Measurements from ENCODE around the gene CEP72. TPM values are rescaled to one million over a fixed set of nuclear protein-coding genes. Genes with fewer than 3 reads are reported as not detected.
"Not testable (repeated sequence)": the region's sequence is repeated elsewhere in the genome, so short reads cannot be mapped to it uniquely, and the experiment has no call there.

CEP72 gene
- total and polyA plus RNA-seq, 10 of the 15 experiments (the other 5 are each of a cell fraction or from before 2014, with no cell fraction given), result 0.35 to 13.5 (median 8.3) TPM

DNA sequence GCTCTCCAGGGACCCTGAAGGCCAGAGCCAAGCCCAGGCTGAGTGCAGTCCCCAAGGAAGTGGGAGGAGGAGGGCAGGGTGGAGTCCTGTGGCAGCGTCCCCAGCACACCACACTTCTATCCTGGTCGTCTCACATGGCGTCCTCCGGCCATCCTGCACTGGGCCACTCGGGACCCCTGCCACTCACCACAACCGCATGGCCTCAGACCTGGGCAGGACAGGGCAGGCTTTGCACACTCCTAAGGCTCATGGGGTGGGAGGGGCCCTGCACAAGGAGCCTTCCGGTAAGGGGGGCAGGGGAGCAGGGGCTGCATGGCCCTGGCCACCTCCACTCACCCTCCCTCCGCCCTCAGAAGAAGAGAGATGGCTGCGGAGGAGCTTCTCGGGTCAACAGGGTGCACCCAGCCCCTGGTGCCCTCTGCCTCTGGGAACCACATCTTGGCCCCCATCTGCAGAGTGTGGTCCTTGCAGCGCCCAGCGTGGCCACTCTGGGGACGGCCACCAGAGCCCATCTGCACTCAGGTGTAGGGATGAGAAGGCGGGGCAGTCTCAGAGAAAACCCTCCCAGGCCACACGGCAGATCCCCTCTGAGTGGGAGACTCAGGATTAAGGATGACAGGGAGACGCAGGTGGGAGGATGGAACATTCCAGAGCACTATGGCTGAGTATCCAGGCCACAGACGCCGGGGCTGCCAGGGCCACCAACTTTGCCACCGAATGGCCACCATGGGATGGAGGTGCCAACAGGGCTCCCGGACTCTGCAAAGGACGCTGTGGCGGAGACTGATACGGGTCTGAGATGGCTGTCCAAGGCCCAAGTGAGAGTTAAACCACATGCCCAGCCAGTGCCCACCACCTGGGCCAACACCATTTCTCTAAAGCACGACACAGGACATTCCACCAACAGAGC, 73.4 kb downstream of the CEP72 start:
- WGBS (ENCODE audit: insufficient coverage, insufficient replicate concordance, low lambda C conversion rate, missing lambda C conversion rate), result 41% methylated on average over 24 of the region's 24 CpGs
- RAD21 ChIA-PET (ENCODE audit: unreplicated experiment), result no interaction called here

DNA sequence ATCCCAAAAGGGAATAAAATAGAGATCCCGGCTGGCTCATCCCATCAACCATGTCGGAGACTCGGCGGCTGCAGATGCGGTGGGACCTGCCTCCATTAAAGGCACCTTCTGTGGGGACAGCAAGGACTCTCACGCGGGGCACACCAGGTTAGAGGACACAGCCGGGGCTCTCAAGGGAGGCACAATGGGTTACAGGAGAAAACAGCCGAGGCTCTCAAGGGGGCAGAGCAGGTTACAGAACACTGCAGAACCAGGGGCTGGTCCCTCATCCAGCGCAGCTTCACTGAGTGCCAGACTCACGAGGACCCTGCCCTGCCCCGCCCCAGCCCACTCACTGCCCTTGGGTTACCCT, 74.0 kb downstream of the CEP72 start:
- SMC1A ChIA-PET (ENCODE audit: uncharacterized antibody, unreplicated experiment); H3K27me3 ChIP-seq (replicated peaks in 1 of 2; ENCODE audit: control insufficient read depth in 2 of 2, insufficient read depth in 2 of 2, low read length in 1 of 2); H3K4me3 ChIP-seq; H3K4me2 ChIP-seq (ENCODE audit: control insufficient read depth, insufficient read depth); H3K79me2 ChIP-seq (ENCODE audit: control insufficient read depth, insufficient read depth, low read length); intact Hi-C loops (cut with micrococcal nuclease; ENCODE audit: unreplicated experiment); FAIRE-seq; H4K20me1 ChIP-seq (ENCODE audit: control insufficient read depth, insufficient read depth); H3K9me3 ChIP-seq (replicated peaks; ENCODE audit: control insufficient read depth, insufficient read depth, low read length); H3K9ac ChIP-seq (ENCODE audit: control insufficient read depth, insufficient read depth, low read length); RAD21 ChIA-PET (ENCODE audit: unreplicated experiment); H3K36me3 ChIP-seq (ENCODE audit: control insufficient read depth in 2 of 2, insufficient read depth in 2 of 2, low read length in 1 of 2); ATAC-seq; BruUV-seq (replicated peaks); H3K27ac ChIP-seq (ENCODE audit: control insufficient read depth, insufficient read depth); POLR2A ChIA-PET; H3K4me1 ChIP-seq (ENCODE audit: control insufficient read depth, insufficient read depth, low read length); CTCF ChIA-PET; H2AFZ ChIP-seq (ENCODE audit: control insufficient read depth, low read depth, low read length); DNase-seq (ENCODE audit: low read depth, low spot score); in situ Hi-C loops (cut with MboI): not testable (repeated sequence)
- WGBS (ENCODE audit: insufficient coverage, insufficient replicate concordance, low lambda C conversion rate, missing lambda C conversion rate), result 79% methylated on average over 10 of the region's 12 CpGs

More for the DNA sequence above, 73.4 kb downstream of the CEP72 start:
- no peak overlapping the region for H2AFZ ChIP-seq (ENCODE audit: control insufficient read depth, low read depth, low read length)
- DNase-seq (ENCODE audit: low read depth, low spot score) (no peak), FAIRE-seq (no peak), ATAC-seq (no peak)
- intact Hi-C loops (cut with micrococcal nuclease; ENCODE audit: unreplicated experiment), result no loop called here
- ChIA-PET POLR2A (no interaction called here), CTCF (no interaction called here), SMC1A (ENCODE audit: uncharacterized antibody, unreplicated experiment) (no interaction called here)
- H3K4me2 ChIP-seq (ENCODE audit: control insufficient read depth, insufficient read depth), result no peak overlapping the region
- H3K27me3 ChIP-seq (replicated peaks in 1 of 2; ENCODE audit: control insufficient read depth in 2 of 2, insufficient read depth in 2 of 2, low read length in 1 of 2), result no peaks in the 10 kb centered on the region
- no peak overlapping the region for H3K9ac ChIP-seq (ENCODE audit: control insufficient read depth, insufficient read depth, low read length)
- H3K4me1 ChIP-seq (ENCODE audit: control insufficient read depth, insufficient read depth, low read length), result no peaks in the 10 kb centered on the region
- H3K79me2 ChIP-seq (ENCODE audit: control insufficient read depth, insufficient read depth, low read length), result no peaks in the 10 kb centered on the region
- H3K27ac ChIP-seq (ENCODE audit: control insufficient read depth, insufficient read depth), result no peak overlapping the region
- no peaks in the 10 kb centered on the region for H3K9me3 ChIP-seq (replicated peaks; ENCODE audit: control insufficient read depth, insufficient read depth, low read length)
- BruUV-seq (replicated peaks), result no TSS peak
- H3K36me3 ChIP-seq (ENCODE audit: control insufficient read depth in 2 of 2, insufficient read depth in 2 of 2, low read length in 1 of 2), result no peaks in the 10 kb centered on the region
- in situ Hi-C loops (cut with MboI), result no loop called here
- no peaks in the 10 kb centered on the region for H4K20me1 ChIP-seq (ENCODE audit: control insufficient read depth, insufficient read depth)
- TF ChIP-seq BHLHE40 (IDR thresholded peaks at IDR 0.05; ENCODE audit: borderline replicate concordance in 1 of 2, low read depth in 2 of 2, low read length in 1 of 2), result no peak
- TF ChIP-seq BRCA1 (IDR thresholded peaks at IDR 0.05; ENCODE audit: low read depth, low read length), result no peak
- no peak for TF ChIP-seq SP1 (IDR thresholded peaks at IDR 0.05; ENCODE audit: low read depth, low read length)
- no peak for TF ChIP-seq TCF12 (IDR thresholded peaks at IDR 0.05; ENCODE audit: low read depth, low read length)
- TF ChIP-seq, protein P1, sequence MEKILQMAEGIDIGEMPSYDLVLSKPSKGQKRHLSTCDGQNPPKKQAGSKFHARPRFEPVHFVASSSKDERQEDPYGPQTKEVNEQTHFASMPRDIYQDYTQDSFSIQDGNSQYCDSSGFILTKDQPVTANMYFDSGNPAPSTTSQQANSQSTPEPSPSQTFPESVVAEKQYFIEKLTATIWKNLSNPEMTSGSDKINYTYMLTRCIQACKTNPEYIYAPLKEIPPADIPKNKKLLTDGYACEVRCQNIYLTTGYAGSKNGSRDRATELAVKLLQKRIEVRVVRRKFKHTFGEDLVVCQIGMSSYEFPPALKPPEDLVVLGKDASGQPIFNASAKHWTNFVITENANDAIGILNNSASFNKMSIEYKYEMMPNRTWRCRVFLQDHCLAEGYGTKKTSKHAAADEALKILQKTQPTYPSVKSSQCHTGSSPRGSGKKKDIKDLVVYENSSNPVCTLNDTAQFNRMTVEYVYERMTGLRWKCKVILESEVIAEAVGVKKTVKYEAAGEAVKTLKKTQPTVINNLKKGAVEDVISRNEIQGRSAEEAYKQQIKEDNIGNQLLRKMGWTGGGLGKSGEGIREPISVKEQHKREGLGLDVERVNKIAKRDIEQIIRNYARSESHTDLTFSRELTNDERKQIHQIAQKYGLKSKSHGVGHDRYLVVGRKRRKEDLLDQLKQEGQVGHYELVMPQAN (conservative IDR thresholded peaks at IDR 0.05), result no peak
- H3K4me3 ChIP-seq, result no peak overlapping the region

DNA sequence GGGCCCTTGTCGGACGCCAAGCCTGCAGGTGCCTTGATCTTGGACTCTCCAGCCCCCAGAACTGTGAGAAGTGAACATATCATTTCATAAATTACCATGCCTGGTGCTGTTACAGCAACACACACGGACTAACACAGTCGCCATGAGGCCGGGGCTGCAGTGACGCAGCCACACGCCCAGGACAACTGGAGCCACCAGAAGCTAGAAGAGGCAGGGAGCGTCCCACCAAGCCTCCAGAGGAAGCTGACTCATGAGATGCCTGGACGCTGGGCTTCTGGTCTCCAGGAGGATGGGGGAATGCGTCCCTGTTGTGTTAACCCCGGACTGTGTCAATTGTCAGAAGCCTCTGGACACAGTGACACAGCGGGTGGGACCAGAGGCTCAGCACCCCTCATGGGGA, 74.8 kb downstream of the CEP72 start:
- SMC1A ChIA-PET (ENCODE audit: uncharacterized antibody, unreplicated experiment); H3K36me3 ChIP-seq (ENCODE audit: control insufficient read depth in 2 of 2, insufficient read depth in 2 of 2, low read length in 1 of 2); POLR2A ChIA-PET; intact Hi-C loops (cut with micrococcal nuclease; ENCODE audit: unreplicated experiment); CTCF ChIA-PET; ATAC-seq; RAD21 ChIA-PET (ENCODE audit: unreplicated experiment); H3K27me3 ChIP-seq (replicated peaks in 1 of 2; ENCODE audit: control insufficient read depth in 2 of 2, insufficient read depth in 2 of 2, low read length in 1 of 2); H4K20me1 ChIP-seq (ENCODE audit: control insufficient read depth, insufficient read depth); H3K79me2 ChIP-seq (ENCODE audit: control insufficient read depth, insufficient read depth, low read length); in situ Hi-C loops (cut with MboI); H3K9me3 ChIP-seq (replicated peaks; ENCODE audit: control insufficient read depth, insufficient read depth, low read length); DNase-seq (ENCODE audit: low read depth, low spot score); FAIRE-seq; H3K27ac ChIP-seq (ENCODE audit: control insufficient read depth, insufficient read depth); BruUV-seq (replicated peaks); H3K4me3 ChIP-seq; H3K9ac ChIP-seq (ENCODE audit: control insufficient read depth, insufficient read depth, low read length); H3K4me1 ChIP-seq (ENCODE audit: control insufficient read depth, insufficient read depth, low read length); H3K4me2 ChIP-seq (ENCODE audit: control insufficient read depth, insufficient read depth); H2AFZ ChIP-seq (ENCODE audit: control insufficient read depth, low read depth, low read length): not testable (repeated sequence)
- WGBS (ENCODE audit: insufficient coverage, insufficient replicate concordance, low lambda C conversion rate, missing lambda C conversion rate), result no CpG with 5 or more reads among the region's 12 CpGs

Measured in GM12878 (cell line).